Transverse colon (tissue), 4 donors: ENCODE data around the gene CSNK1G1. TPM values are rescaled to one million over a fixed set of nuclear protein-coding genes. Genes with fewer than 3 reads are reported as not detected.

Experiments
- DNase-seq: peaks from one replicate; pipeline ENCODE4 v3.0.0-alpha.2; 2019
- H3K27ac ChIP-seq, 4 donors: fragments of 200-600 bp; sonication (generic); 2 replicates each; pipeline ENCODE4 v1.5.1; 2016 to 2018; ENCODE audit warnings: inconsistent platforms in 4 of 4
- H3K27me3 ChIP-seq: fragments of 200-600 bp; sonication (generic); 2 replicates; pipeline ENCODE4 v1.5.1; 2017; ENCODE audit warnings: inconsistent platforms
- H3K36me3 ChIP-seq, 4 donors: fragments of 200-600 bp; sonication (generic); 2 replicates each; pipeline ENCODE4 v1.5.1; 2017 to 2019; ENCODE audit warnings: inconsistent platforms in 4 of 4
- H3K4me1 ChIP-seq, 4 donors: fragments of 200-600 bp; sonication (generic); 2 replicates each; pipeline ENCODE4 v1.5.1; 2017 to 2020; ENCODE audit warnings: inconsistent platforms in 4 of 4
- H3K4me3 ChIP-seq, 4 donors: fragments of 200-600 bp; sonication (generic); 1 replicate in 1 of 4; 2 replicates in 3 of 4; pipeline versions ENCODE4 v1.5.1 to v1.6.1; 2017 to 2019; ENCODE audit warnings: inconsistent platforms in 4 of 4
- H3K9me3 ChIP-seq, 2 donors: fragments of 200-600 bp; sonication (generic); 2 replicates each; pipeline ENCODE4 v1.5.1; 2017 to 2019; ENCODE audit warnings: inconsistent platforms in 2 of 2
- CTCF ChIP-seq, 5 experiments: fragments of 200-600 bp in 3 of 5; fragments of 450-650 bp in 2 of 5; sonication (generic) in 3 of 5; IDR thresholded peaks; 1 replicate in 2 of 5; 2 replicates in 3 of 5; pipeline ENCODE4 v1.5.1; 2016 to 2017; ENCODE audit warnings: antibody characterized with exemption in 5 of 5, inconsistent platforms in 3 of 5, mild to moderate bottlenecking in 2 of 5, moderate library complexity in 1 of 5
- EP300 ChIP-seq: sonication (generic); formaldehyde crosslinking; IDR thresholded peaks from one replicate; pipeline ENCODE4 v1.6.1; 2017; ENCODE audit warnings: antibody characterized with exemption, low read depth
- POLR2A ChIP-seq: fragments of 450-650 bp; IDR thresholded peaks from one replicate; pipeline ENCODE4 v1.6.1; 2016; ENCODE audit warnings: antibody characterized with exemption, mild to moderate bottlenecking, moderate library complexity
- POLR2AphosphoS5 ChIP-seq, 3 donors: sonication (generic); formaldehyde crosslinking; IDR thresholded peaks; one replicate each; pipeline ENCODE4 v1.6.1; 2016; ENCODE audit warnings: antibody characterized with exemption in 3 of 3
- WGBS, 2 donors: methylation state at CpG; one replicate each; pipeline ENCODE4 v1.1.5; 2018; ENCODE audit warnings: low coverage in 1 of 2; 5-methylcytosine and 5-hydroxymethylcytosine counted together
- in situ Hi-C, 4 donors: fragments of 200-750 bp; cut with MboI; loops; one replicate each; pipeline versions ENCODE4 v1.15.0 to v1.15.1; 2017; ENCODE audit warnings: low sequenced_read_pairs in 3 of 4, low pct_ligation_motif_present in 1 of 4, low pct_unique_long_range_greater_than_20kb in 1 of 4
- intact Hi-C: fragments of 100-400 bp; cut with DNase I; formaldehyde crosslinking; loops from one replicate; pipeline ENCODE4 v1.15.1; 2023; ENCODE audit warnings: low total_unique reads
- total RNA-seq, 4 donors: library from RNA; depleted of rRNA; stranded (reverse); fragments of >200 nt; gene quantifications; one replicate each; pipeline ENCODE4 v1.1.0, GENCODE V29; 2016

CSNK1G1 gene
- total RNA-seq, 4 donors from 2014 or later, result 6.2 to 34.4 (median 19.7) TPM

GRCh38 chr15:64151727-64152506 is 204.1 kb downstream of the CSNK1G1 start, which contains the start of gene SNX22:
TSS of gene SNX22 (plus strand) at chr15:64151731. CDS start at chr15:64151776, 45 bp downstream.
- H3K27me3 ChIP-seq, result peaks cover 26% of the 10 kb centered on the region
- H3K9me3 ChIP-seq, result no peaks in the 10 kb centered on the region
- H3K4me1 ChIP-seq, result peaks cover 13 to 28% (median 24%) of the 10 kb centered on the region in 4 donors
- peak; percentile 33 for DNase-seq
- peak within 1 kb of the TSS; percentile 21 to 66 (median 36) for H3K4me3 ChIP-seq
- H3K36me3 ChIP-seq, result peaks cover 0 to 17% (median 5%) of the 10 kb centered on the region in 4 donors
- WGBS, 2 donors, result 1% methylated on average over 68 of the region's 83 CpGs; no CpG with 5 or more reads in 1 of the 2 donors
- TF ChIP-seq CTCF (IDR thresholded peaks at IDR 0.05), result no peak
- TF ChIP-seq POLR2AphosphoS5 (IDR thresholded peaks at IDR 0.05), result no peak
- no peak for TF ChIP-seq EP300
- no peak for TF ChIP-seq POLR2A
- peak within 1 kb of the TSS in 1 of 4 donors; percentile 5 for H3K27ac ChIP-seq
- intact Hi-C loops, result no loop called here
- in situ Hi-C loops, result no loop called here

- TF ChIP-seq CTCF (IDR thresholded peaks at IDR 0.05), result no peak
- TF ChIP-seq POLR2AphosphoS5 (IDR thresholded peaks at IDR 0.05), result no peak
- no peak for TF ChIP-seq EP300
- TF ChIP-seq POLR2A, result no peak
- Histone ChIP-seq H3K27me3 (peaks cover 26% of the 10 kb centered on the region), H3K4me1 (peaks cover 13 to 28% (median 24%) of the 10 kb centered on the region in 4 donors), H3K4me3 (no peak overlapping the region), H3K27ac (no peak overlapping the region), H3K36me3 (no peaks in the 10 kb centered on the region), H3K9me3 (no peaks in the 10 kb centered on the region)
- in situ Hi-C loops, result no loop called here
- no peak for DNase-seq
- WGBS, 2 donors, result 60 to 78% methylated on average over 1 to 9 of the region's 9 CpGs
- intact Hi-C loops, result no loop called here
Measured at GRCh38 chr15:64149893-64150578, 205.9 kb downstream of the CSNK1G1 start.

- H3K4me1 ChIP-seq, result peaks cover 13 to 28% (median 24%) of the 10 kb centered on the region in 4 donors
- no peak for DNase-seq
- no peak for TF ChIP-seq POLR2AphosphoS5 (IDR thresholded peaks at IDR 0.05)
- no peak for TF ChIP-seq EP300
- TF ChIP-seq CTCF (IDR thresholded peaks at IDR 0.05), result no peak
- TF ChIP-seq POLR2A, result no peak
Measured at GRCh38 chr15:64149424-64149823, 206.5 kb downstream of the CSNK1G1 start.

GRCh38 chr15:64148581-64148980 is 207.4 kb downstream of the CSNK1G1 start:
- intact Hi-C loops, result no loop called here
- in situ Hi-C loops, result no loop called here
- Histone ChIP-seq H3K27me3 (peaks cover 26% of the 10 kb centered on the region), H3K36me3 (peaks cover 0 to 11% (median 0%) of the 10 kb centered on the region in 4 donors), H3K27ac (no peak overlapping the region), H3K9me3 (no peaks in the 10 kb centered on the region), H3K4me1 (peaks cover 13 to 28% (median 24%) of the 10 kb centered on the region in 4 donors), H3K4me3 (no peak overlapping the region)
- WGBS, 2 donors, result 85 to 89% methylated on average over 3 of the region's 3 CpGs
- no peak for DNase-seq
- TF ChIP-seq CTCF (IDR thresholded peaks at IDR 0.05) (no peak), POLR2AphosphoS5 (IDR thresholded peaks at IDR 0.05) (no peak), POLR2A (no peak), EP300 (no peak)

More at GRCh38 chr15:64149424-64149823, 206.5 kb downstream of the CSNK1G1 start:
- H3K9me3 ChIP-seq, result no peaks in the 10 kb centered on the region
- peaks cover 0 to 3% (median 0%) of the 10 kb centered on the region in 4 donors for H3K36me3 ChIP-seq
- peaks cover 26% of the 10 kb centered on the region for H3K27me3 ChIP-seq
- intact Hi-C loops (no loop called here), in situ Hi-C loops (no loop called here)
- no peak overlapping the region for H3K27ac ChIP-seq
- no peak overlapping the region for H3K4me3 ChIP-seq
